Measurements from ENCODE around the gene ABHD6. TPM values are rescaled to one million over a fixed set of nuclear protein-coding genes. Genes with fewer than 3 reads are reported as not detected.

Gene ABHD6
- total RNA-seq, 1 donor from 2014 or later = 4.9 TPM

- peaks cover 29% of the 10 kb centered on the region for H3K27me3 Mint-ChIP-seq (ENCODE audit: low read depth)
- H3K27ac Mint-ChIP-seq = peak within 1 kb of the TSS; percentile 62
- no peaks in the 10 kb centered on the region for H3K4me1 Mint-ChIP-seq
- H3K9me3 Mint-ChIP-seq = no peaks in the 10 kb centered on the region
- no peak for TF ChIP-seq CTCF (IDR thresholded peaks at IDR 0.05; ENCODE audit: unreplicated experiment)
- H3K36me3 Mint-ChIP-seq = no peaks in the 10 kb centered on the region
- no peak for DNase-seq (ENCODE audit: low spot score in 2 of 2, unreplicated experiment in 2 of 2)
- H3K4me3 Mint-ChIP-seq = no peak within 1 kb of the TSS
Observed at GRCh38 chr3:58210761-58211460, 26.7 kb upstream of the ABHD6 start, which contains the start of gene DNASE1L3. Gene DNASE1L3, minus strand, starts transcription at chr3:58210972. Its CDS starts 66 bp downstream, at chr3:58210906.

GRCh38 chr3:58214484-58215316 is 22.9 kb upstream of the ABHD6 start:
- DNase-seq (ENCODE audit: low spot score in 2 of 2, unreplicated experiment in 2 of 2) = no peak
- H3K9me3 Mint-ChIP-seq = no peaks in the 10 kb centered on the region
- H3K27me3 Mint-ChIP-seq (ENCODE audit: low read depth) = peaks cover 24% of the 10 kb centered on the region
- no peaks in the 10 kb centered on the region for H3K36me3 Mint-ChIP-seq
- H3K4me1 Mint-ChIP-seq = peaks cover 6% of the 10 kb centered on the region
- no peak for TF ChIP-seq CTCF (IDR thresholded peaks at IDR 0.05; ENCODE audit: unreplicated experiment)
- H3K4me3 Mint-ChIP-seq = no peak overlapping the region
- H3K27ac Mint-ChIP-seq = no peak overlapping the region

DNA sequence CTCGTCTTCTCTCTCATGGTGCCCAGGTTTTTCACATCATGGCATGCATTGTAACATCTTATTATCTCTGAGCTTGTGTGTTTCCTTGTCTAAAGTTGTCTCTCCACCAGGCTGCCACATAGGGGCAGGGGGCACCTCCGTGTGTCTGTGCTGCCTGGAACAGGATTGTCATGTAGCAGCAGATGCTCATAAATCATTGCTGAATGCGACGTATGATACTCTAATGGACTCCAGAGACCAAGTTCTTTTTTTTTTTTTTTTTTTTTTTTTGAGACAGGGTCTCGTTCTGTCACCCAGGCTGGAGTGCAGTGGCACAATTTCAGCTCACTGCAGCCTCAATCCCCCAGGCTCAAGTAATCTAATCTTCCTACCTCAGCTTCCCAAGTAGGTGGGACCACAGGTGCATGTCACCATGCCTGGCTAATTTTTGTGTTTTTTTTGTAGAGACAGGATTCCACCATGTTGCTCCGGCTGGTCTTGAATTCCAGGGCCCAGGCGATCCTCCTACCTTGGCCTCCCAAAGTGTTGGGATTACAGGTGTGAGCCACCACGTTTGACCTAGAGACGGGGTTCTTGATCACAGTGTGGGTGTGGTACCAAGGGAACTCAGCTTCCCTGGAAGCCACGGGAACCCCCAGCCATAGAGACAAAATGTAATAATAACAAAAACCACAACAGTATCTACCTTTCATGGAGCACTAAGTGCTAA is 22.1 kb upstream of the ABHD6 start:
- H3K27me3 Mint-ChIP-seq (ENCODE audit: low read depth) = peaks cover 27% of the 10 kb centered on the region
- H3K36me3 Mint-ChIP-seq = no peaks in the 10 kb centered on the region
- no peak overlapping the region for H3K4me3 Mint-ChIP-seq
- no peak for DNase-seq (ENCODE audit: low spot score in 2 of 2, unreplicated experiment in 2 of 2)
- peaks cover 6% of the 10 kb centered on the region for H3K9me3 Mint-ChIP-seq
- peaks cover 6% of the 10 kb centered on the region for H3K4me1 Mint-ChIP-seq
- TF ChIP-seq CTCF (IDR thresholded peaks at IDR 0.05; ENCODE audit: unreplicated experiment) = no peak
- H3K27ac Mint-ChIP-seq = no peak overlapping the region

- H3K27ac Mint-ChIP-seq = no peak overlapping the region
- H3K36me3 Mint-ChIP-seq = no peaks in the 10 kb centered on the region
- H3K4me1 Mint-ChIP-seq = peaks cover 6% of the 10 kb centered on the region
- no peak for DNase-seq (ENCODE audit: low spot score in 2 of 2, unreplicated experiment in 2 of 2)
- H3K4me3 Mint-ChIP-seq = no peak overlapping the region
- no peak for TF ChIP-seq CTCF (IDR thresholded peaks at IDR 0.05; ENCODE audit: unreplicated experiment)
- H3K27me3 Mint-ChIP-seq (ENCODE audit: low read depth) = peaks cover 23% of the 10 kb centered on the region
- peaks cover 11% of the 10 kb centered on the region for H3K9me3 Mint-ChIP-seq
Observed at GRCh38 chr3:58216496-58217195, 20.9 kb upstream of the ABHD6 start.

- no peak overlapping the region for H3K4me3 Mint-ChIP-seq
- H3K27ac Mint-ChIP-seq = no peak overlapping the region
- DNase-seq (ENCODE audit: low spot score in 2 of 2, unreplicated experiment in 2 of 2) = peak in 1 of 2 experiments; percentile 45
- TF ChIP-seq CTCF (IDR thresholded peaks at IDR 0.05; ENCODE audit: unreplicated experiment) = peak; percentile 57
- H3K9me3 Mint-ChIP-seq = peaks cover 11% of the 10 kb centered on the region
- peaks cover 22% of the 10 kb centered on the region for H3K27me3 Mint-ChIP-seq (ENCODE audit: low read depth)
- no peaks in the 10 kb centered on the region for H3K36me3 Mint-ChIP-seq
- peaks cover 6% of the 10 kb centered on the region for H3K4me1 Mint-ChIP-seq
Observed at GRCh38 chr3:58217209-58217811, 20.3 kb upstream of the ABHD6 start.

Measured in mesothelial cell of epicardium (in vitro differentiated cells).